ENCODE measurements around the gene PRSS27.

The PRSS27 gene

DNA sequence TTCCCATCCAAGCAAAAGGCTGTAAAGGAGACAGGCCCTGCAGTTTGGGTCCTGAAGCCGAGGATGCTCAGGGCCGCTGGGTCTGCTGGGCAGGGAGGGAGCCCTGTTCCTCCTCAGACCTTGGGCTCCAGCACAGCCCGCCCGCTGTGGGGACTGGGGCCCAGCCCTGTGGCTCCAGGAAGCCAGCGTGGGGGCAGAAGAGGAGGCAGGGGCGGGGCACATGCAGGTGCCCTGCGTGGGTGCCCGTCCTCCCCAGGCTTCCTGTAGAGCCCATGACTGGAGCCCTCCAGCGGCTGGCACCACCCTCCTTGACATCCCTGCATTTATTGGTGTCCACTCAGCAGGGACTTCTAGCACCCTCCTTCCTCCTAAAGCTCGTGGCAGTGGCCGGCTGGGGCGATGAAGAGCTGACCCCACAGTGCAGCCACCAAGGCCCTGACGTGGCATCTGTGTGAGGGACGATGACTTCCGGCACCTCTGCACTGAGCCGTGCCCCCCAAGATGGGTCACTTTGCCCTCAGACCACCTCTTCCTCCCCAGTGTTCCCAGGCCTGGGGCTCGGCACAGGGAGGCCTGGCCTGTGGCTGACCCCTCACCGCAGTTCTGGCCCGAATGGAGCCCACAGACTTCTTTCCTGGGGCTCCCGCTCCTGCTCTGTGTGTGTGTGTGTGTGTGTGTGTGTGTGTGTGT, 9.9 kb downstream of the PRSS27 start:
- POLR2A ChIA-PET (ENCODE audit: low non-redundant PET): no interaction called here
- CTCF ChIA-PET: no interaction called here
- TF ChIP-seq, protein P1, sequence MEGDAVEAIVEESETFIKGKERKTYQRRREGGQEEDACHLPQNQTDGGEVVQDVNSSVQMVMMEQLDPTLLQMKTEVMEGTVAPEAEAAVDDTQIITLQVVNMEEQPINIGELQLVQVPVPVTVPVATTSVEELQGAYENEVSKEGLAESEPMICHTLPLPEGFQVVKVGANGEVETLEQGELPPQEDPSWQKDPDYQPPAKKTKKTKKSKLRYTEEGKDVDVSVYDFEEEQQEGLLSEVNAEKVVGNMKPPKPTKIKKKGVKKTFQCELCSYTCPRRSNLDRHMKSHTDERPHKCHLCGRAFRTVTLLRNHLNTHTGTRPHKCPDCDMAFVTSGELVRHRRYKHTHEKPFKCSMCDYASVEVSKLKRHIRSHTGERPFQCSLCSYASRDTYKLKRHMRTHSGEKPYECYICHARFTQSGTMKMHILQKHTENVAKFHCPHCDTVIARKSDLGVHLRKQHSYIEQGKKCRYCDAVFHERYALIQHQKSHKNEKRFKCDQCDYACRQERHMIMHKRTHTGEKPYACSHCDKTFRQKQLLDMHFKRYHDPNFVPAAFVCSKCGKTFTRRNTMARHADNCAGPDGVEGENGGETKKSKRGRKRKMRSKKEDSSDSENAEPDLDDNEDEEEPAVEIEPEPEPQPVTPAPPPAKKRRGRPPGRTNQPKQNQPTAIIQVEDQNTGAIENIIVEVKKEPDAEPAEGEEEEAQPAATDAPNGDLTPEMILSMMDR (conservative IDR thresholded peaks at IDR 0.05; ENCODE audit: low read depth): no peak
- H3K27ac ChIP-seq: peak overlapping the region; percentile 43
- DNase-seq (ENCODE audit: low spot score): no peak

DNA sequence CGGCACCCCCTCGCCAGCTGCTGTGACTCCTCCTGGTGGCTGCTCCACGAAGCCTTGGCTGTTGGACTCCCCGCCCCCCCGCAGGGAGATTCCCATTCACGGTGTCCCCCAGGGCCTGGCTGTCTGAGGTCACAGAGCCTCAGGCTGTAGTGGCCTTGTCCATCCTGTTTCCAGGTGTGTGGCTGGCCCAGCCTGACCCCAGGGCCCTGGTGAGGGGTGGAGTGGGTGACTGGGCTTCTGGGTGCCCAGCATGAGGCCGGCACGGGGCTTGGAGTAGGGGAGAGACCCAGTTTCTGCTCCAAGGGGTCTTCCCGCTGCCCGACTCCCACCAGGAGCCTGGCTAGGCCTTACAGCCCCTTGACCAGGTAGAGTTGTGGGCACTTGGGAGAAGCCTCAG, 10.4 kb downstream of the PRSS27 start:
- CTCF ChIA-PET: interaction anchor here (1.1 kb wide), 1 partner anchor 10 kb away, joined by 3 read pairs; no protein-coding TSS in a partner anchor
- DNase-seq (ENCODE audit: low spot score): no peak
- H3K27ac ChIP-seq: peak overlapping the region; percentile 43; the same call in 1 of the 2 replicates
- POLR2A ChIA-PET (ENCODE audit: low non-redundant PET): interaction anchor here (0.5 kb wide), 1 partner anchor 58 kb away, joined by 5 read pairs; no protein-coding TSS in a partner anchor
- TF ChIP-seq, protein P1 (conservative IDR thresholded peaks at IDR 0.05; ENCODE audit: low read depth): no peak

DNA sequence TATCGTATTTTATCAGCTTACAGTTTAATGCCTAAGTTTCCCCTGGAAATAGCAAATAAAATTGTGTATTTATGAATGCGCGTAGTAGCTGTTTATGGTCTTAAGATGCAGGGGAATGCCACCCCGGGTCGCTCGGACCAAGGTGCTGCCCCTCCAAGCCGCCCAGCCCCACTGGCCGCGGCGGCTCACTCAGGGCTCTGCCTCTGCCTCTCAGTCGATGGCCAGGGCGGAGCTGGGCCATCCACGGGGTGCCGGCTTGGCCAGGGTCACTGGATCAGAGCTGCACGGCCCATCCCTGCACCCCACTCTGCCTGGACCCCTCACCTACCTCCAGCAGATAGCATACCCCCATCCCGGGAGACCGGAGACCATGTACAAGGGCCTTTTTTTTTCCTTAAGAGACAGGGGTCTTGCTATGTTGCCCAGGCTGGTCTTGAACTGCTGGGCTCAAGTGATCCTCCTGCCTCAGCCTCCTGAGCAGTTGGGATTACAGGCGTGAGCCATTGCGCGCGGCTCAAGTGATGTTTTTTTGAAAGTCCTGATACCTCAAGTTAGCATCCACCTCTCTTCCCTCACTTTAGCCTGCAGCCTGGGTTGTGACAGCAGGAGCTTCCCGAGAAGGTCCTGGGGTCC, 11.0 kb downstream of the PRSS27 start:
- ChIA-PET CTCF (interaction anchor here (1.1 kb wide), 1 partner anchor 9 kb away, joined by 3 read pairs; no protein-coding TSS in a partner anchor), POLR2A (ENCODE audit: low non-redundant PET) (interaction anchor here (0.5 kb wide), 1 partner anchor 59 kb away, joined by 5 read pairs; no protein-coding TSS in a partner anchor)
- no peak for DNase-seq (ENCODE audit: low spot score)
- TF ChIP-seq, protein P1 (conservative IDR thresholded peaks at IDR 0.05; ENCODE audit: low read depth): no peak
- H3K27ac ChIP-seq: peak overlapping the region; percentile 43; the same call in 1 of the 2 replicates

DNA sequence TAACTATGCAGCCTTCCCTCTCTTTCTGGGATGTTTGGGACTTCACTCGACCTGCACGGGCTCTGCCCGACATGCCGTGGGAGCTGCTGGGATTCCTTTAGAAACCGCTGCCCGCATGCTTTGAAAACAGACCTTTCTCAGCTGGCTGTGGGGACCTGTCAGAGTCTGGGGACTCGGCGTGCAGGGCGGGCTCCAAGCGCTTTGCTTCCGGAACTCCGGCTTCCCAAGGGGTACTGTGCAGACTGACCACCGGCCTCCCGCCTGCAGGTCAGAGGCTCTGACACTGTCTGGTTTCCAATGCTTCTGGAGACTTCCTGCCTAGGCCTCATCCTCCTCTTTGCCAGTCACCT, 11.8 kb downstream of the PRSS27 start:
- DNase-seq (ENCODE audit: low spot score): no peak
- H3K27ac ChIP-seq: peak overlapping the region; percentile 33
- TF ChIP-seq, protein P1 (conservative IDR thresholded peaks at IDR 0.05; ENCODE audit: low read depth): no peak
- POLR2A ChIA-PET (ENCODE audit: low non-redundant PET): no interaction called here
- CTCF ChIA-PET: interaction anchor here (0.6 to 1.1 kb wide), 2 partner anchors 9 to 12 kb away, joined by 3 to 4 read pairs; no protein-coding TSS in a partner anchor

DNA sequence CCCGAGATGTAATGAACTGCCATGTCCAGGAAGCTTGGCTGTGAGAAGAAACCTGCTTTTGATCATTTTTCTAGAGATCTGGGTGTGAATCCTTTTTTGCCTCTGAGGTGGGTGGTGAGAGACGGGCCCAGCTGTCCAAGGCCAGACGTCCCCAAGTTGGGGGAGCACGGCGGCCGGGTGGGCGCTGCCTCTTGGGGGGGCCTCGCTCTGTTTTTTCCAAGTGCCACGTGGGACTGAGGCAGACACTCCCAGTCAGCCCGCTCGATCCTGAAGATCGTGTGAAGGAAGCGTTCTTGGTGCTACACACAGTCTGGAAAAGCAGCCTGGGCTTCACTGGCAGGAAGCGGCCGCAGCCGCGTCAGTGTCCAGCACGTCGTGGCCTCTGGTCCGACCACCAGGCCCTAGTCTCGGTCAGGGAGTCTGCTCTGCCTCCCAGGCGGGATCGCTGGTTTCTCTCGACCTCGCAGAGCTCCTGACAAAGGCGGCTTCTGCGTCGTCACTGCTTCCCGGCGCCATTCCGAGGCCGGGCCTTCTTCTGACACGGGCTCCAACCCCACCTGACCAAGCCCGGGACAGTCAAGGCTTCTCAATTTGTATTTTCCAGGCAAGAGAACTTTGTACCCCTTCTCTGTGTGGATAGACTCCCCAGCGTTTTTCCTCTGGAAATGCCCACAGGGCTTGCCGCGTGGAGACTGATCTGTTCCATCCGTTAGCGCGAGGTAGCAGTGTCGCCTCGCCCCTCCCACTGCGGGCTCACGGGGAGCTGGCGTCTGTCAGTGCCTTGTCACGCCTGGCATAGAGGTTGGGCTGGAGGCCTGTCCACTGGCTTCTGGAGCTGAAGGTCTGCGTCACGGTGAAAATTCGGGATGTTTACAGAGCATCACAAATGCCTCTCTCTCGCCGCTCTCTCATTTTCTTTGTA, 12.4 kb downstream of the PRSS27 start:
- DNase-seq (ENCODE audit: low spot score): no peak
- TF ChIP-seq, protein P1 (conservative IDR thresholded peaks at IDR 0.05; ENCODE audit: low read depth): no peak
- ChIA-PET CTCF (interaction anchor here (0.6 kb wide), 1 partner anchor 13 kb away, joined by 4 read pairs; no protein-coding TSS in a partner anchor), POLR2A (ENCODE audit: low non-redundant PET) (no interaction called here)
- H3K27ac ChIP-seq: peak overlapping the region; percentile 33
